Sigmoid colon (tissue), 7 donors: ENCODE data around the gene UST. TPM values are rescaled to one million over a fixed set of nuclear protein-coding genes. Genes with fewer than 3 reads are reported as not detected.

Experiments used
- DNase-seq: peaks from one replicate; pipeline ENCODE4 v3.0.0-alpha.2; 2019
- H3K27ac ChIP-seq, 4 donors: fragments of 200-600 bp; sonication (generic); one replicate each; pipeline ENCODE4 v1.5.1; 2016 to 2019; ENCODE audit warnings: mild to moderate bottlenecking in 1 of 4
- H3K27me3 ChIP-seq, 3 donors: fragments of 200-600 bp; sonication (generic); one replicate each; pipeline ENCODE4 v1.5.1; 2019; ENCODE audit warnings: mild to moderate bottlenecking in 1 of 3
- H3K36me3 ChIP-seq, 4 donors: fragments of 200-600 bp; sonication (generic); one replicate each; pipeline ENCODE4 v1.5.1; 2016 to 2019
- H3K4me1 ChIP-seq, 4 donors: fragments of 200-600 bp; sonication (generic); one replicate each; pipeline ENCODE4 v1.5.1; 2017 to 2019
- H3K4me3 ChIP-seq, 4 donors: fragments of 200-600 bp; sonication (generic); one replicate each; pipeline ENCODE4 v1.5.1; 2017 to 2019; ENCODE audit warnings: mild to moderate bottlenecking in 2 of 4, moderate library complexity in 1 of 4
- H3K9me3 ChIP-seq, 4 donors: fragments of 200-600 bp in 3 of 4; sonication (generic) in 3 of 4; one replicate each; pipeline versions ENCODE4 v1.5.1 to v1.6.1; 2013 to 2019
- EP300 ChIP-seq, 4 donors: sonication (generic); formaldehyde crosslinking; IDR thresholded peaks; one replicate each; pipeline ENCODE4 v1.6.1; 2017; ENCODE audit warnings: antibody characterized with exemption in 4 of 4
- POLR2A ChIP-seq, 2 donors: fragments of 450-650 bp; IDR thresholded peaks; one replicate each; pipeline ENCODE4 v1.6.1; 2016; ENCODE audit warnings: antibody characterized with exemption in 2 of 2, mild to moderate bottlenecking in 2 of 2, moderate library complexity in 2 of 2
- POLR2AphosphoS5 ChIP-seq, 4 donors: sonication (generic); formaldehyde crosslinking; IDR thresholded peaks; one replicate each; pipeline ENCODE4 v1.6.1; 2017; ENCODE audit warnings: antibody characterized with exemption in 4 of 4
- whole genome bisulfite sequencing, 2 donors: extraction: QIAGEN DNeasy Blood & Tissue Kit; methylation state at CpG; one replicate each; pipeline ENCODE4 v1.1.7; 2013; 5-methylcytosine and 5-hydroxymethylcytosine counted together
- intact Hi-C: fragments of 100-400 bp; cut with DNase I; formaldehyde crosslinking; loops from one replicate; pipeline ENCODE4 v1.15.1; 2023
- polyA plus RNA-seq, 3 donors: library from polyadenylated mRNA; stranded (reverse); fragments of 200-250 nt; gene quantifications; one replicate each; pipeline ENCODE4 v1.2.3, GENCODE V29; 2013
- total RNA-seq, 4 donors: library from RNA; depleted of rRNA; stranded (reverse); fragments of >200 nt; gene quantifications; one replicate each; pipeline ENCODE4 v1.1.0, GENCODE V29; 2016
- TF ChIP-seq, protein P1 (sequence below), 4 experiments: fragments of 450-650 bp in 3 of 4; fragments of 200-600 bp in 1 of 4; IDR thresholded peaks; one replicate each; pipeline ENCODE4 v1.5.1; 2016 to 2019; ENCODE audit warnings: antibody characterized with exemption in 4 of 4, mild to moderate bottlenecking in 3 of 4, moderate library complexity in 2 of 4
- donor health status: healthy with polysubstance abuse.
- donor health status: Bipolar disorder and iron deficiency.
- donor health status: healthy.

The UST gene
- total and polyA plus RNA-seq, 7 donors, result 0.46 to 35.2 (median 21.8) TPM

DNA sequence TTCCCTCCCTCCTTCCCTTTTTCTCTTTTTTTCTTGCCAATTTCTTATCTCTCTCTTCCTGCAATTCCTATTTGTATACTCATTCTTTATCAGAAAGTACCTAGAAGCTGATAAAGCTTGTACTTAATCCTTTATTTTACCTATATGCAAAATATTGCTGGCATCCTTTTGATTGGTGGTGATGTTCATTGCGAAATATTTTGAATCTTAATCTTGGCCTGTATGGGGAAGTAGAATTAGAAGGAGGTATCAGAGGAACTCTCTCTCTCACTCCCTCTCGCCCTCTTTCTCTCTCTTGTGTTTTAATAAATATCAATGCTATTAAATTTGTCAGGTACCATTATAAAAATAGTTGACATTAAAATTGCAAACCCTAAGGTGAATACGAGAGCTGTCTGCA, 52.8 kb downstream of the UST start:
- WGBS, 2 donors, result 92% methylated on average over 3 of the region's 3 CpGs

DNA sequence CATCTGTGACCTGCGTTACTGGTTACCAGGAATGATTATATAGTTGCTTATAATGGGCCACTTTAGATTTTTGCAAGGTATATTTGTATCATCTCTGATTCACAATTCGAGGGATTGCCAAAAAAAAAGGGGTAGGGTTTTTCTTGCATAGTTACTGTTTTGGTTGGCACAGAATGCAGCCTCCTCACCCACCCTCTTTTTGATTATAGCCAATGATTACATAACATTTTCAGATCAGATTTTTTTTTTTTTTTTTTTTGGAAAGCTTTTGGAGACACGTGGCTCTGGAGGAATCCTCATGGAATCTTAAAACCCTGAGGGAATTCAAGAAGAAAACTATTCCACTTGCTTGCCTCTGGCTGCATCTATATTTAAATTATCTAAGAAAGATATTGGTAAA, 53.7 kb downstream of the UST start:
- Histone ChIP-seq H3K27me3 (no peaks in the 10 kb centered on the region), H3K27ac (no peak overlapping the region), H3K4me1 (peaks cover 0 to 25% (median 10%) of the 10 kb centered on the region in 4 donors), H3K9me3 (no peaks in the 10 kb centered on the region), H3K4me3 (no peak overlapping the region), H3K36me3 (no peaks in the 10 kb centered on the region)
- no peak for TF ChIP-seq POLR2A (IDR thresholded peaks at IDR 0.05)
- no peak for TF ChIP-seq POLR2AphosphoS5 (IDR thresholded peaks at IDR 0.05)
- TF ChIP-seq, protein P1, sequence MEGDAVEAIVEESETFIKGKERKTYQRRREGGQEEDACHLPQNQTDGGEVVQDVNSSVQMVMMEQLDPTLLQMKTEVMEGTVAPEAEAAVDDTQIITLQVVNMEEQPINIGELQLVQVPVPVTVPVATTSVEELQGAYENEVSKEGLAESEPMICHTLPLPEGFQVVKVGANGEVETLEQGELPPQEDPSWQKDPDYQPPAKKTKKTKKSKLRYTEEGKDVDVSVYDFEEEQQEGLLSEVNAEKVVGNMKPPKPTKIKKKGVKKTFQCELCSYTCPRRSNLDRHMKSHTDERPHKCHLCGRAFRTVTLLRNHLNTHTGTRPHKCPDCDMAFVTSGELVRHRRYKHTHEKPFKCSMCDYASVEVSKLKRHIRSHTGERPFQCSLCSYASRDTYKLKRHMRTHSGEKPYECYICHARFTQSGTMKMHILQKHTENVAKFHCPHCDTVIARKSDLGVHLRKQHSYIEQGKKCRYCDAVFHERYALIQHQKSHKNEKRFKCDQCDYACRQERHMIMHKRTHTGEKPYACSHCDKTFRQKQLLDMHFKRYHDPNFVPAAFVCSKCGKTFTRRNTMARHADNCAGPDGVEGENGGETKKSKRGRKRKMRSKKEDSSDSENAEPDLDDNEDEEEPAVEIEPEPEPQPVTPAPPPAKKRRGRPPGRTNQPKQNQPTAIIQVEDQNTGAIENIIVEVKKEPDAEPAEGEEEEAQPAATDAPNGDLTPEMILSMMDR (IDR thresholded peaks at IDR 0.05), result no peak
- no peak for TF ChIP-seq EP300 (IDR thresholded peaks at IDR 0.05)
- no peak for DNase-seq
- 37 to 75% methylated on average over 3 of the region's 3 CpGs for WGBS, 2 donors
- intact Hi-C loops, result no loop called here

More for the DNA sequence above, 52.8 kb downstream of the UST start:
- no peak for DNase-seq
- Histone ChIP-seq H3K4me1 (peaks cover 0 to 31% (median 13%) of the 10 kb centered on the region in 4 donors), H3K9me3 (no peaks in the 10 kb centered on the region), H3K4me3 (no peak overlapping the region), H3K36me3 (no peaks in the 10 kb centered on the region), H3K27ac (no peak overlapping the region), H3K27me3 (no peaks in the 10 kb centered on the region)
- intact Hi-C loops, result no loop called here
- no peak for TF ChIP-seq EP300 (IDR thresholded peaks at IDR 0.05)
- TF ChIP-seq, protein P1 (IDR thresholded peaks at IDR 0.05), result no peak

DNA sequence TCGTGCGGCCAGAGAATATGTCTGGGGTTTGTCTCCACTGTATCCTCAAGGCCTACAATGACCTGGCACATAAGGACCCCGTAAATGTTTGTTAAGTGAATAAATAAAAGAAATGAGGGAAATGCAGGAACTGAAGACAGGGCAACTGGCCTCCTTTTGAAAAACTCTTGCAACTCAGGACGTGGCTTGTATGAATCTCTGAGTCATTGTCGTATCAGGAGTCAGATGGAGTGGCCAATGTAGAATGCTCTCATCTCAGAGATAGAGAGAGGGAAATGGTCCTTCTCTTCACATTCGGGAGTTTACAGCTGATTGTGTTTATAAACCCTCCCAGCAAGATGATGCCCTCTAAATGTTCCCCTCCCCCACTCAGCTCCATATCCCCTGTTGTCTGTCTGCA, 57.1 kb downstream of the UST start:
- no peak for DNase-seq

DNA sequence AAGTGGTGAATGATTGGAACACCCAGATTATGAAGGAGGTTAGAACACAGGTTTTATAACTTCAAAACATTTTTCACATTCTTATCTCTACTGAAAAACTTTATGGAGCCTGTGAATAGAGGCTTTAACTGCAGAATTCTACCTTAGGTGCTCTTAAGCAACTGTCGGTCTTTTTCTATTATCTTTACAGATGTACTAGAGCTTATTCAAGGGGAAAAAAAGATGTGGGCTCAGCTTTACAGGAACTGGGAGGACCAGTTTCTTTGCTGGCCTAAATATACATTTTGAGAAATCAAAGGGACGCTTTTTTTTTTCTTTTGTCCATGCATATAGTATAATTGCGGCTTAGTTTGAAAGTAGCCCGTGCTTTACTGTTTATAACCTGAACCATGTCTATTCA, 58.9 kb downstream of the UST start:
- WGBS, 2 donors, result 28 to 75% methylated on average over 4 of the region's 4 CpGs
- intact Hi-C loops, result no loop called here
- no peaks in the 10 kb centered on the region for H3K9me3 ChIP-seq
- peaks cover 0 to 20% (median 5%) of the 10 kb centered on the region in 4 donors for H3K4me1 ChIP-seq
- H3K27me3 ChIP-seq, result no peaks in the 10 kb centered on the region
- DNase-seq, result no peak
- H3K4me3 ChIP-seq, result no peak overlapping the region
- H3K27ac ChIP-seq, result no peak overlapping the region
- TF ChIP-seq EP300 (IDR thresholded peaks at IDR 0.05) (no peak), POLR2AphosphoS5 (IDR thresholded peaks at IDR 0.05) (no peak), POLR2A (IDR thresholded peaks at IDR 0.05) (no peak)
- TF ChIP-seq, protein P1 (IDR thresholded peaks at IDR 0.05), result no peak
- no peaks in the 10 kb centered on the region for H3K36me3 ChIP-seq

More for the DNA sequence above, 57.1 kb downstream of the UST start:
- Histone ChIP-seq H3K27ac (no peak overlapping the region), H3K27me3 (no peaks in the 10 kb centered on the region), H3K4me1 (peaks cover 0 to 23% (median 9%) of the 10 kb centered on the region in 4 donors), H3K9me3 (no peaks in the 10 kb centered on the region), H3K4me3 (no peak overlapping the region), H3K36me3 (no peaks in the 10 kb centered on the region)
- no peak for TF ChIP-seq EP300 (IDR thresholded peaks at IDR 0.05)
- no peak for TF ChIP-seq POLR2AphosphoS5 (IDR thresholded peaks at IDR 0.05)
- 77 to 83% methylated on average over 6 of the region's 6 CpGs for WGBS, 2 donors
- intact Hi-C loops, result no loop called here

DNA sequence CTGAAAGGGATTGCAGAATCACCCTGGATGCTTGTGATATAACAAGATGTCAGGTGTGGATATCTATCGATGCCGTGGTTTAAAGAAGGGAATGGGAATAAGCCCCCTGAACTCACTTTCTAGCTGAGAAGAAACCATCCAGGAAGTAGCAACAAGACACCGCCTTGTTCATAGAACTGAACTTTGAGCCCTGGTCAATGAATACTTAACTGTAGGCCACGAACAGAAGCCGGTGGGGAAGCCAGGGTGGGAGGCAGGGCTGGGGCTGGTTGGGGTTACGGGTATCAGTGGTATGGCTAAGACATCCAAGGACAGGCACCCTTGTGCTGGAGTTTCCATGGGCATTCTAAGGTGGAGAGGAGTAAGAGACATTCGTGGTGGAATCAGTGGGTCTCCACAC, 61.0 kb downstream of the UST start:
- intact Hi-C loops, result no loop called here
- no peak for TF ChIP-seq POLR2AphosphoS5 (IDR thresholded peaks at IDR 0.05)
- Histone ChIP-seq H3K4me1 (peaks cover 0 to 15% (median 5%) of the 10 kb centered on the region in 4 donors), H3K27me3 (no peaks in the 10 kb centered on the region), H3K36me3 (no peaks in the 10 kb centered on the region), H3K9me3 (no peaks in the 10 kb centered on the region), H3K27ac (no peak overlapping the region), H3K4me3 (no peak overlapping the region)
- no peak for DNase-seq
- WGBS, 2 donors, result 65 to 88% methylated on average over 7 of the region's 7 CpGs

DNA sequence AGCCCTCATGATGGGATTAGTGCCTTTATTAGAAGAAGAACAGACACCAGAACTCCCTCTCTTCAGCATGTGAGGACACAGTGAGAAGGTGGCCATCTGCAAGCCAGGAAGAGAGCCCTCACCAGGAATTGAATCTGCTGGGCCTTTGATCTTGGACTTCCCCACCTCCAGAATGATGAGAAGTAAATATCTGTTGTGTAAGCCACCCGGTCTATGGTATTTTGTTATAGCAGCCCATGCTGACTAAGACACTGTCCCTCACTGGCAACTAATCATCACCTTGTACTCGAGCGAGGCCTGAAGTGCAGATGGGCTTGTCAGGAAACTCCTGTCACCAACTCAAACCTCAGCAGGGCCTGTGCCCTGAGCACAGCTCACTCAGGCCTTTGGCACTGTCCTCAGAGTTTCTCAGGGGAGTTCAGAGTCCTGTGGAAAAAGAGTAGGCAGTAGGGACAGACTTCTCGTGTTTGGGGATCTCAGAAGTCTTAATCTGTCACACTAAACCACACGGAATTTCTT, 62.0 kb downstream of the UST start:
- Histone ChIP-seq H3K4me3 (no peak overlapping the region), H3K27me3 (no peaks in the 10 kb centered on the region), H3K9me3 (no peaks in the 10 kb centered on the region), H3K36me3 (no peaks in the 10 kb centered on the region), H3K4me1 (peaks cover 0 to 12% (median 4%) of the 10 kb centered on the region in 4 donors), H3K27ac (no peak overlapping the region)
- DNase-seq, result no peak
- TF ChIP-seq EP300 (IDR thresholded peaks at IDR 0.05) (no peak), POLR2A (IDR thresholded peaks at IDR 0.05) (no peak), POLR2AphosphoS5 (IDR thresholded peaks at IDR 0.05) (no peak)
- TF ChIP-seq, protein P1 (IDR thresholded peaks at IDR 0.05), result no peak
- intact Hi-C loops, result no loop called here
- 87 to 93% methylated on average over 5 of the region's 5 CpGs for WGBS, 2 donors
